Inferior parietal cortex (tissue), 1 donor: ENCODE measurements around the gene NBPF20.
"Not testable (repeated sequence)": the region's sequence is repeated elsewhere in the genome, so short reads cannot be mapped to it uniquely, and the experiment has no call there.

Experiments
- DNase-seq: peaks from one replicate; pipeline ENCODE4 v3.0.0-alpha.2; 2016; ENCODE audit errors: extremely low spot score

Gene NBPF20

DNA sequence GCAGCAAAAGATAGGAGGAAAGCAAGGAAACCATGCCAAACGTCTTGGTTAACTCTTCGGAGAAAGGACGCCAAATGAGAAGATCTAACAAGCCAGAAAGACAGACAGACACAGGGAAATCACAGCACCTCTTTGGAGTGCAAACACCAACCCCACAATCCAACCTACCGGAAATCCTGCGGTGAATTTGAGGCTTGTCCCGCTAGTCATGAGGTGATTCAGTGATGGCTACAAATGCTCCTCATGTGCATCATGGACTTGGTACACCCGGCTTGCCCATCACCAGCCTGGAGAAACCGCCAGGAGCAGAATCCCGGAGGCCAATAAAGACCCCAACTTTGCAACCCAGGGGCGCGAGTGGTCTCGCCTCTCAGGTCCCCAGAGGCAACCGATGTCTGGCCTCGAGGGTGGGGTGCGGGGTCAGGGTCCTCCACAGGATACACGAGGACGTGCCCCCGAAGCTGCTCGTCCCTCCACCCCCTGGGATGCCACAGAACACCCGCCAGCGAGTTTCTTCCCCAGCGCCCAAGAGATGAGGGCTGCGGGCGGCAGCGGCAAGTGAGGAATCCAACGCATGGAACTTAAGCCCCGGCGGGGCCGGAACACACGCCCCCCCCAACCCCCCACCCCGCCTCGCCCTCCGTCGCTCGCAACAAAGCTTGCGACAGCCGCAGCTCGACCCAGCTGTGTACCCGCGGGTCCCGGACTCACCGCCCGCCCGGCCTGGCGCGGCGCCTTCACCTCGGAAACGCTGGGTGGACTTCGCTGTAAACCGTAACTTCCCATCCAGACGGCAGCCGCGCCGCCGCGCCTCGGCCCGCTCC is 579 bp downstream of the NBPF20 start:
- DNase-seq = not testable (repeated sequence)

DNA sequence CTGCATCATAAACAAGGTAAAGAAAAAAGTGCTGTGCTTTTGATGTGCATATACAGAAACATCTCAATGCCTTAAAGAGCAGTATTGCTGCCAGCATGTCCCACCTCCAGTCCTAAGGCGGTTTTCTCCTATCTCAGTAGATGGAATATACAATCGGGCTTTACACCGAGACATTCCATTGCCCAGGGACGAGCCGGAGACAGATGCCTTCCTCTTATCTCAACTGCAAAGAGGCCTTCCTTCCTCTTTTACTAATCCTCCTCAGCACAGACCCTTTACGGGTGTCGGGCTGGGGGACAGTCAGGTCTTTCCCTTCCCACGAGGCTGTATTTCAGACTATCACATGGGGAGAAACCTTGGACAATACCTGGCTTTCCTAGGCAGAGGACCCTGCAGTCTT is 10.3 kb downstream of the NBPF20 start:
- DNase-seq = not testable (repeated sequence)

GRCh38 chr1:145407266-145407665 is 18.1 kb downstream of the NBPF20 start:
- DNase-seq = not testable (repeated sequence)

- not testable (repeated sequence) for DNase-seq
Observed at GRCh38 chr1:145404949-145405348, 20.5 kb downstream of the NBPF20 start.

DNA sequence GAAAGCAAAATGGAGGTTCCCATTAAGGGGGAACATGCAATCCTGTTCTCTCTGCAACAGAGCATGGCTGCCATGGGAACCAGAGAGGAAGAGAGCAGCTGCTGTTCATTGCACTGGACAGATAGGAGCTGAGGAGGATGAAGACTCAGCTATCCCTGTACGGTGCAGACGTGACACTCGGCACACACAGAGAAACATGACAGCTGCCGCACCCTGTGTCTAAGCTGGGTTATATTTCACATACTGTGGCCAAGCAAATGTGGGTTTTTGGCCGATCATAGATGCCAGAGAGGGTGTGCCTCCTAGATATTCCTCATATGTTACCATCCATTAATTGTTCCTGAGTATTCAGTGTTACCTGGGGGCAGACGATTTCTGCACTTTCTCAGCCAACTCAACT is 24.7 kb downstream of the NBPF20 start:
- DNase-seq = not testable (repeated sequence)
